ENCODE results near the gene KCNJ16. TPM values are rescaled to one million over a fixed set of nuclear protein-coding genes. Genes with fewer than 3 reads are reported as not detected.
A peak's percentile ranks its signal among the peaks of the same experiment; 100 is the strongest.

The KCNJ16 gene
- total RNA-seq, 3 donors from 2014 or later = 0.32 to 18.6 (median 1.3) TPM

GRCh38 chr17:70159980-70160379 lies 85.0 kb downstream of the KCNJ16 start:
- intact Hi-C loops (cut with DNase I; ENCODE audit: low total_unique reads) = no loop called here
- TF ChIP-seq CTCF (IDR thresholded peaks at IDR 0.05) = no peak
- no peak for TF ChIP-seq POLR2A (IDR thresholded peaks at IDR 0.05)
- TF ChIP-seq POLR2AphosphoS5 (IDR thresholded peaks at IDR 0.05) = no peak

GRCh38 chr17:70161519-70161918 lies 86.5 kb downstream of the KCNJ16 start:
- Histone ChIP-seq H3K27me3 (no peaks in the 10 kb centered on the region), H3K4me3 (no peak overlapping the region), H3K4me1 (no peaks in the 10 kb centered on the region), H3K9me3 (no peaks in the 10 kb centered on the region), H3K36me3 (no peaks in the 10 kb centered on the region), H3K27ac (no peak overlapping the region)
- intact Hi-C loops (cut with DNase I; ENCODE audit: low total_unique reads) = no loop called here
- DNase-seq (ENCODE audit: low spot score in 2 of 2) = no peak
- TF ChIP-seq POLR2AphosphoS5 (IDR thresholded peaks at IDR 0.05) (no peak), POLR2A (IDR thresholded peaks at IDR 0.05) (no peak), CTCF (IDR thresholded peaks at IDR 0.05) (no peak)

More at GRCh38 chr17:70159980-70160379, 85.0 kb downstream of the KCNJ16 start:
- H3K9me3 ChIP-seq = no peaks in the 10 kb centered on the region
- H3K4me3 ChIP-seq = no peak overlapping the region
- no peak for DNase-seq (ENCODE audit: low spot score in 2 of 2)
- no peaks in the 10 kb centered on the region for H3K36me3 ChIP-seq
- no peaks in the 10 kb centered on the region for H3K27me3 ChIP-seq
- H3K4me1 ChIP-seq = no peaks in the 10 kb centered on the region
- H3K27ac ChIP-seq = no peak overlapping the region

DNA sequence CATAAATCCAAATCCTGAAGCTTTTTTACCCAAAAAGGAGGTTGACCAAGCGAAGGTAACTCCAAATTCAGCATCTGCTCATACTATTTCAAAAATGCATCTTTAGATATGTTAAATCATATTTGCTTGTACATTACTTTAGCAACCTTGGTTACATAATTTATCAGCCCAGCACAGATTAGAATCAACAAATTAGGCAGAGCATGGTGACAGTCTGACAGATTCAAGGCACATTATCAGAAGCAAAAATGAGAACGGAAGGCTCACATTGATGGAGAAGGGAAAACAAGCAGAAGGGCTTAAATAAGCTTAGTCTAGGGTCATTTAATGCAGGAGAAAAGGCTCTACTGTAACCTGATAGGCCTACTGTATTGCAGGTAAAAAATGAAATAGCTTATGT lies 90.4 kb downstream of the KCNJ16 start:
- Histone ChIP-seq H3K36me3 (no peaks in the 10 kb centered on the region), H3K9me3 (no peaks in the 10 kb centered on the region), H3K4me3 (no peak overlapping the region), H3K27ac (no peak overlapping the region), H3K27me3 (peaks cover 0 to 6% of the 10 kb centered on the region in 2 donors), H3K4me1 (no peaks in the 10 kb centered on the region)
- TF ChIP-seq CTCF (IDR thresholded peaks at IDR 0.05) = no peak
- no peak for TF ChIP-seq POLR2AphosphoS5 (IDR thresholded peaks at IDR 0.05)
- no peak for TF ChIP-seq POLR2A (IDR thresholded peaks at IDR 0.05)
- intact Hi-C loops (cut with DNase I; ENCODE audit: low total_unique reads) = no loop called here
- DNase-seq (ENCODE audit: low spot score in 2 of 2) = no peak

DNA sequence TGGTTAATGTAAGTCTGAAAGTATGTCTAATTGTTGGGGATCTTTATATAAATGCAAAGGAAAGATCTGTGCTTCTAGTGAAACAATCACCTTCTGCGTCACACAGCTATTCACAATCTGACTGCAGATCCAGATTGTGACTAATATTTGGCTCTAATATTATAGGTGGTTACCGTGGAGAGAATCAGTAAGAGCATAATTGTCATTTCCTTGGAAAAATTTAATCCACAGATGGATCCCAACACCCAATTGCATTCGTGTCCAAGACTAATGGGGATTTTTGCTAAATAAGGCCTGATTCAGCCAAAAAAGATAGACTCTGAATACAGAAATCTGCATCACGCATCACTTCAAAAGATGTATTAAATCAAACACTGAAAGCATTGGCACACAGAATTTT lies 91.6 kb downstream of the KCNJ16 start:
- Histone ChIP-seq H3K4me3 (no peak overlapping the region), H3K36me3 (no peaks in the 10 kb centered on the region), H3K4me1 (no peaks in the 10 kb centered on the region), H3K27me3 (peaks cover 0 to 16% of the 10 kb centered on the region in 2 donors), H3K9me3 (no peaks in the 10 kb centered on the region), H3K27ac (no peak overlapping the region)
- no peak for DNase-seq (ENCODE audit: low spot score in 2 of 2)
- intact Hi-C loops (cut with DNase I; ENCODE audit: low total_unique reads) = no loop called here
- no peak for TF ChIP-seq CTCF (IDR thresholded peaks at IDR 0.05)
- no peak for TF ChIP-seq POLR2A (IDR thresholded peaks at IDR 0.05)
- TF ChIP-seq POLR2AphosphoS5 (IDR thresholded peaks at IDR 0.05) = no peak

DNA sequence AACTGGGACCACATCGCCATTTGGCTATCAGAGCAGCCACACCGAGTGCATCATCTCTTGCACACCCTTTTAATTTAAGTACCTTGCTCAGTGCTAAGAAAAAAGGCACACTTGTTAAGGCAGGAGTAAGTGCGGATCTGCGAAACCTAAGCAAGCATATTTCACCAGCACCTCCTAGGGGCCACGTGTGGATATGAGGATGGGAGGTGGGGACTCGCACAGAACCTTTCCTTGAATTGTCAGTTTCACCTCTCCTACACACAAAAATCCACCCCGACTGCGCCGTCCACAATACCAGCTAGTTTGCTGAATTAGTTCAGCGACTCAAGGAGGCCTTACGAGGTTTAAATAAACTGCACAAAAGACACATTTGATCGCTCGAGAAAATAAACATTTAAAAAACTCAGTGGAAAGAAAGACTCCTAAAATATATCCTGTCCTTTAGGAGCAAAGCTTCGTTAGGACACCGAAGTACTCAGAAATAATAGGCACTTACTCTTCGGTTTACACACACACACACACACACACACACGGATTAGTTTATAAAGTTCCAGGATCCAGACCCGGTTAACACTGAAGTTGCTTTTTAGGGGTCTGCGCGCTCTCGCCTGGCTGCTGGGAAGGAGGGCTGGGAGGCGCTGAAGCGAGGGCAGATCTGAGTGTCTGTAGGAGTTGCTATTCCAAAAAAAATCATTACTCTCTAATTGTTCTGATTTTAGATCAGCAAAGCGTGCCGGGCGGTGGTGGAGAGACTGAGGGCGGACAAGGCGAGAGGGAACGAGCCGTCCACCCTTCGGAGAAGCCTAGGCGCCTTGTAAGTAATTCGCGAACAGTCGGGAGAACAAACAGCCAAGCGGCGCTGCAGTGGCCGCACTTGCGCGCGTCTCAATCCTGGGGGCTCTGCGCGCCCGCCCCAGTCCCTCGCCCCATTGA lies 93.3 kb downstream of the KCNJ16 start:
- intact Hi-C loops (cut with DNase I; ENCODE audit: low total_unique reads) = no loop called here
- Histone ChIP-seq H3K4me3 (peak overlapping the region; percentile 65 to 82 (median 67)), H3K27me3 (peaks cover 0 to 29% of the 10 kb centered on the region in 2 donors), H3K27ac (peak overlapping the region; percentile 76 to 89), H3K36me3 (no peaks in the 10 kb centered on the region), H3K9me3 (no peaks in the 10 kb centered on the region), H3K4me1 (no peaks in the 10 kb centered on the region)
- TF ChIP-seq POLR2AphosphoS5 (IDR thresholded peaks at IDR 0.05) (no peak), POLR2A (IDR thresholded peaks at IDR 0.05) (no peak), CTCF (IDR thresholded peaks at IDR 0.05) (peak; percentile 9 to 54 (median 51))
- DNase-seq (ENCODE audit: low spot score in 2 of 2) = peak; percentile 54 to 55

Measured in breast epithelium (tissue), 4 donors.